DMS153 treated with DMSO at 0.1 percent for 48 hours (cell line): Measurements from ENCODE around the gene DCST1.
A peak's percentile ranks its signal among the peaks of the same experiment; 100 is the strongest.
"Not testable (repeated sequence)": the region's sequence is repeated elsewhere in the genome, so short reads cannot be mapped to it uniquely, and the experiment has no call there.

Experiments
- DNase-seq: peaks from one replicate; lab custom pipeline; 2025; ENCODE audit not compliant: unreplicated experiment; lab: John Stamatoyannopoulos, UW

DCST1 gene, protein sequence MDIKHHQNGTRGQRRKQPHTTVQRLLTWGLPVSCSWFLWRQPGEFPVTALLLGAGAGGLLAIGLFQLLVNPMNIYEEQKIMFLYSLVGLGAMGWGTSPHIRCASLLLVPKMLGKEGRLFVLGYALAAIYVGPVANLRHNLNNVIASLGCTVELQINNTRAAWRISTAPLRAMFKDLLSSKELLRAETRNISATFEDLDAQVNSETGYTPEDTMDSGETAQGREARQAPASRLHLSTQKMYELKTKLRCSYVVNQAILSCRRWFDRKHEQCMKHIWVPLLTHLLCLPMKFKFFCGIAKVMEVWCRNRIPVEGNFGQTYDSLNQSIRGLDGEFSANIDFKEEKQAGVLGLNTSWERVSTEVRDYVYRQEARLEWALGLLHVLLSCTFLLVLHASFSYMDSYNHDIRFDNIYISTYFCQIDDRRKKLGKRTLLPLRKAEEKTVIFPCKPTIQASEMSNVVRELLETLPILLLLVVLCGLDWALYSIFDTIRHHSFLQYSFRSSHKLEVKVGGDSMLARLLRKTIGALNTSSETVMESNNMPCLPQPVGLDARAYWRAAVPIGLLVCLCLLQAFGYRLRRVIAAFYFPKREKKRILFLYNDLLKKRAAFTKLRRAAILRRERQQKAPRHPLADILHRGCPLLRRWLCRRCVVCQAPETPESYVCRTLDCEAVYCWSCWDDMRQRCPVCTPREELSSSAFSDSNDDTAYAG

DNA sequence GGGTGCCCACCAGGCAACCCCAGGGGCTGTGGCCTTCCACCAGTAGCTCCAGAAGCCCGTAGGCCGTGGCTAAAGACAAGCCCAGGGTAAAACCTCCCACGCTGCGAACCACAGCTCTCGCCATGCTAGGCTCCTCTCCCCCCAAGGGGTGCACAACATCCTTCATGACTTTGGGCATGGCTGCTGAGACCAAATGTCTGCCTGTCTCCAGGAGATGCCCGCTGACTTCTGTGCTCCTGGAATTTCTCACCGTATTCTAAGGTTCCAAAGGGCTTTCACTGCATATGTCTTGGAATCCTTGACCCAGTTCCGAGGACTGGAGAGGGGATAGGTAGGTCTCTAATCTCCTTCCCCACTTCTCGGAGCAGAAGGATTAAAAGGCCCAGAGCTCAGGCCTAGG, at the start of gene DCST1, which contains the start of gene DCST2:
Gene DCST1 (plus strand): TSS at position 301 of the 400 bp plus-strand sequence. CDS start 213 bp downstream, outside the sequence.
Gene DCST2 (minus strand): TSS at position 258 of the 400 bp plus-strand sequence. CDS start 80 bp downstream, at position 178.
- no peak for DNase-seq

DNA sequence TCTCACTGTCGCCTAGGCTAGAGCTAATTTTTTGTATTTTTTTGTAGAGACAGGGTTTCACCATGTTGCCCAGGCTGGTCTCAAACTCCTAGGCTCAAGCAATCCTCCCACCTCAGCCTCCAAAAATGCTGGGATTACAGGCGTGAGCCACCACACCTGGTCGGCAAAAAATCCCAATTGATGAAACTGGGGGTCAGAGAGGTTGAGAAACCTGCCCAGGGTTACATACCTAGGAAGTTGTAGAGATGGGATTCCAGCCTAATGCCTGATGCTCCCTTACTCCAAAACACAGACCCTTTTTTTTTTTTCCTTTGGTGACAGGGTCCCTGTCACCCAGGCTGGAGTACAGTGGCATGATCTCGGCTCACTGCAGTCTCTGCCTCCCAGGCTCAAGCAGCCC, 46.9 kb upstream of the DCST1 start:
- not testable (repeated sequence) for DNase-seq

DNA sequence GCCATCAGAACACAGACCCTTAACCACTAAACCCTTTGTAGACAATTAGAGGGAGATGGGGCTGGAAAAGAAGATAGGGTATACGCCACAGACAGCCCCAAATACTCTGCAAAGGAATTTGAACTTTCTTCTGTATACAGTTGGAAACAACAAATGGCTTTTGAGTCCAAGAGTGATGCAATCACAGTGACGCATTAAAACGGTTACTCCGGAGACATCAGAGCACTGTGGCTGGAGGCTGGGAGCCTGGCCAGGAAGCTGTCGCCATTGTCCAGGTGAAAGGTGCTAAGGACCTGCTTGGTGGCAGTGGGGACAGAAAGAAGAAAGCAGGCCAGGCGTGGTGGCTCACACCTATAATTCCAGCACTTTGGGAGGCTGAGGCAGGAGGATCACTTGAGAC, 46.3 kb upstream of the DCST1 start:
- no peak for DNase-seq

DNA sequence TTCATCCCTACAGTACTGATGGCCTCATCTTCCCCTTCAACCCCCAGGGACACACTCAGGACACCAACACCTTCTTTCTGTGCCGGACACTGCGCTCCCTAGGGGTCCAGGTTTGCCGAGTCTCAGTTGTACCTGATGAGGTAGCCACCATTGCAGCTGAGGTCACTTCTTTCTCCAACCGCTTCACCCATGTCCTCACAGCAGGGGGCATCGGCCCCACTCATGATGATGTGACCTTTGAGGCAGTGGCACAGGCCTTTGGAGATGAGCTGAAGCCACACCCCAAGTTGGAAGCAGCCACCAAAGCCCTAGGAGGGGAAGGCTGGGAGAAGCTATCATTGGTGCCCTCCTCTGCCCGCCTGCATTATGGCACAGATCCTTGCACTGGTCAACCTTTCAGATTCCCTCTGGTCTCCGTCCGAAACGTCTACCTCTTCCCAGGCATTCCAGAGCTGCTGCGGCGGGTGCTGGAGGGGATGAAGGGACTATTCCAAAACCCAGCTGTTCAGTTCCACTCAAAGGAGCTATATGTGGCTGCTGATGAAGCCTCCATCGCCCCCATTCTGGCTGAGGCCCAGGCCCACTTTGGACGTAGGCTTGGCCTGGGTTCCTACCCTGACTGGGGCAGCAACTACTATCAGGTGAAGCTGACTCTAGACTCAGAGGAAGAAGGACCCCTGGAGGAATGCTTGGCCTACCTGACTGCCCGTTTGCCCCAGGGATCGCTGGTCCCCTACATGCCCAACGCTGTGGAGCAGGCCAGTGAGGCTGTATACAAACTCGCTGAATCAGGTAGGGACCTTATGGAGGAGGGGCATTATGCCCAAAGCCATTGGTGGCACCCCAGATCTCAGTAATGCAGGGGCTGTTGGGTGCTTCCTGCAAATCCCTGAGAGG, 45.3 kb upstream of the DCST1 start:
- no peak for DNase-seq

DNA sequence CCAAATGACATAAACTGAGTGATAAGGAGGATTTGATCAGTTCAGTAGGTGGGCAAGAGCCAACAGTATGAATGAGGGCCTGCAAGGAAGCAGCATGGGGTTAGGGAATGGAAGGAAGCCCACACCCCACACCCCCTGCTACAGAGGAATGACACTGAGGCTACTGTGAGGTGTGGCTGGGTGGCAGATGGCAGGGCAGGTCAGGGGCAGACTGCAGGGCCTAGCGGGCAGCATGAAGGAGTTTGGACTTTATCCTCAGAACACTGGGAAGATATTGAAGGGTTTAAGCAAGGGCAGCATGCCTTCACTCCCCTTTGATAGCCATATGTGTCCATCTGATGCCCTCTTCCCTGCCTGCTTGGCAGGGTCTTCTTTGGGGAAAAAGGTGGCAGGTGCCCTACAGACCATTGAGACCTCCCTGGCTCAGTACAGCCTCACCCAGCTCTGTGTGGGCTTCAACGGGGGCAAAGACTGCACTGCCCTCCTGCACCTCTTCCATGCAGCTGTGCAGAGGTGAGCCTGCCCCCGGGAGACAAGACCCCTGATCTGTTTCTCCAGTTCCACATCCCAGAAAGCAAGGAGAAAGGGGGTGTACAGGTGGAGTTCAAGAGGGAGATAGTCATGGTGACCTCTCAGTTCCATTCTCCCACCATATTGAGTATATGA, 44.3 kb upstream of the DCST1 start:
- no peak for DNase-seq

DNA sequence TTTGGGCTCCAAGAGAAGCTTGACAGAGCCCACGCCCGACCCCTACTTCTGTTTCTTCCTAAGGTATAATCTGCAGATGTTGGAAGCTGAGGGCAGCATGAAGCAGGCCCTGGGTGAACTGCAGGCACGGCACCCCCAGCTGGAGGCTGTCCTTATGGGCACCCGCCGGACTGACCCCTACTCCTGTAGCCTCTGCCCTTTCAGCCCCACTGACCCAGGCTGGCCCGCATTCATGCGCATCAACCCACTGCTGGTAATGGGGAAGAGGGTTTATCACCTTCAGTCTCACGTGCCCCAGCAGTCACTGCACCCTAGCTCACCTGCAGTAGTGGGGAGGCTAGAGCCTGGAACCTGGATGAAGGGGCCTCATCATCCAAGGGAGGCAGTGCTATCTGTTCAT, 43.3 kb upstream of the DCST1 start:
- no peak for DNase-seq

DNA sequence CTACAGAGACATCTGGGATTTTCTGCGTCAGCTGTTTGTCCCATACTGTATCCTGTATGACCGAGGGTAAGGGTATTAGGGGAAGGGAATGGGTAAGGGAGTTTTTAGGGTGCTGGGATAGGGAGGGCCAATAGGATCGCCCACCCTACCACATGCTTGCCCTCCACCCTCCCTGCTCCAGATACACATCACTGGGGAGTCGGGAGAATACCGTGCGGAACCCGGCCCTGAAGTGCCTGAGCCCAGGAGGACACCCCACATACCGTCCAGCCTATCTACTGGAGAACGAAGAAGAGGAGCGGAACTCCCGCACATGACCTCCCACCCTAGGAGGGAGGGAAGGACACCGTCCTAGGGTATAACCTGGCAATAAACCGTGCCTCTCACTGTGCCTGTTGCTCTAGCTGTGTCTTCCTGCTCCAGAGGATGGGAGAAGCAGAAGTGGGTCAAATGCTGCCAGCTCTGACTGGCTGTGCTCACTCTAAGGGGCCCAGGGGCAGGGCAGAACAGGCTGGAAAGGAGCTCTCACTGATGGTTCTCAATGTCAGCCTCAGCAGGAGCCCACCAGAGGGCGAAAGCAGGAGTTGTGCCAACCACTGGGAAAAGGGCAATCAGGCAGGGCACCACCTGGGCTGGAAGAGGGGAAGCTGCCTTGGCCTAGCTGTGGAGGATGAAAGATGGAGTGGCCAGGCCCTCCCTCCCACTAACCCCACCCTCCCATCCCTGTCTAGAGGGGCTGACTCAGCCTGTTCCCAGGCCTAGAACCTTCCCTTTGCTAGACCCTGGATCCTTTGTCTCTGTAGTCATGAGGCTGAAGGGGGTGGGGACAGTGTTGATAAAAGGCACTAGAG, 40.7 kb upstream of the DCST1 start:
- no peak for DNase-seq

DNA sequence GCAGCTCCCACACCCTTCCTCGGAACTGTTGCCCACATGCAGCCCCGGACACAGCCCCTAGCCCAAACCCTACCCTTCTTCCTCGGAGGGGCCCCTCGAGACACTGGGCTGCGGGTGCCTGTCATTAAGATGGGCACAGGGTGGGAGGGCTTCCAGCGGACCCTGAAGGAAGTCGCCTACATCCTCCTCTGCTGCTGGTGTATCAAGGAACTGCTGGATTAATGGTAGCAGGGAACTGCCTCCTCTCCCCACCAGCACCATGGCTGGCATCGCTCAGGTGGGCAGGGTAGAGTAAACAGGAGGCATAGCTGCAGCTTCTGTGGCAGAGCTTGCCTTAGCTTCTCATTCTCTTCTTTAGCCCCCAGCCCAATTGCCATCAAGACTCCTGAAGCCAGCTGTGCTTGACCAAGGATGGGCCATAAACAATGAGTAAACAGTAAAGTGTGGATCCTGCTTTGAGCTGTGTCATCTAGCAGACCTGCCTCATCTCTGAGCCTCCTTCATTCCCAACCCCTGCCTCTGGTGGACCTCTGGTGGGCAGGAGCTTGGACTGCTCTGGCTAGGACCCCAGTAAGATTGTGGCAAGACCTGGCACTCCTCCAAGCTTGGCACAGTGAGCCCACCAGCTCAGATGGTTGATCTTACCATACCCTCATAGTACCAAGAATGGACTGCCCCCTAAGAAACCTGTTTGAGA, 39.9 kb upstream of the DCST1 start, which contains the start of gene LENEP:
Gene LENEP (plus strand): TSS at position 15 of the 697 bp plus-strand sequence. CDS start 22 bp downstream, at position 37.
- no peak for DNase-seq

DNA sequence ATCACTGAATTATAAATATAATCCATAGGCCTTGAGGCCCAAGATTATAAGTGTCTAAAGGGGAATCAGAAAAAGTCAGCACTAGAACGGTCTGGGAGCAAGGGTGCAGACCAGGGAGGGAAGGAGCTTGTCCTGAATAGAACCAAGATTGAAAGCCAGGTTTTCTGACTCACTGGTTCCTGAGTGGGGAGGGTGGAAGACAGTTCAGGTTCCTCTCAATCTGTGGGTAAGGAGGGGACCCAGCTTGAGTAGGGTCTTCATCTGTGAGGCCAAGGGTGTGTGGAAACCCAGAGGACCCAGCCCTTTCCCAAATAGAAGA, 39.4 kb upstream of the DCST1 start:
- no peak for DNase-seq

DNA sequence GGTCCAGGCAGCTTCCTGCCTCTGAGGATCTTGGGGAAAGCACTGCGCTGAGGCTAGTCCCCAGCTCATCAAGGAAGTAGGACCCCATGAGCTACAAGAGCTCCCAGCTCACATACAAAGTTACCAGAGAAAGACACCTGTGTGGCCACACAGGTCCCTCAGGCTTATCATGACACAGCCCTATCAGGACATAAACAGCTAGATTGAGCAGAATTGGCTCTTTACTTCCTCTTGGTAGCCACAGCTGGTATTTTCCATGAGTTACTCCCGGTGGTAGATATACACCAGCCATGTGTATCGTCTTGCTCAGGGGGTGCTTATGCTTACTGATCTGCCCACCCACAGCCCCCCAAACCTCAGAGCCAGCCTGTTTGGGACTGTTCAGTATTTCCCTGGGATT, 39.0 kb upstream of the DCST1 start:
- DNase-seq = no peak

DNA sequence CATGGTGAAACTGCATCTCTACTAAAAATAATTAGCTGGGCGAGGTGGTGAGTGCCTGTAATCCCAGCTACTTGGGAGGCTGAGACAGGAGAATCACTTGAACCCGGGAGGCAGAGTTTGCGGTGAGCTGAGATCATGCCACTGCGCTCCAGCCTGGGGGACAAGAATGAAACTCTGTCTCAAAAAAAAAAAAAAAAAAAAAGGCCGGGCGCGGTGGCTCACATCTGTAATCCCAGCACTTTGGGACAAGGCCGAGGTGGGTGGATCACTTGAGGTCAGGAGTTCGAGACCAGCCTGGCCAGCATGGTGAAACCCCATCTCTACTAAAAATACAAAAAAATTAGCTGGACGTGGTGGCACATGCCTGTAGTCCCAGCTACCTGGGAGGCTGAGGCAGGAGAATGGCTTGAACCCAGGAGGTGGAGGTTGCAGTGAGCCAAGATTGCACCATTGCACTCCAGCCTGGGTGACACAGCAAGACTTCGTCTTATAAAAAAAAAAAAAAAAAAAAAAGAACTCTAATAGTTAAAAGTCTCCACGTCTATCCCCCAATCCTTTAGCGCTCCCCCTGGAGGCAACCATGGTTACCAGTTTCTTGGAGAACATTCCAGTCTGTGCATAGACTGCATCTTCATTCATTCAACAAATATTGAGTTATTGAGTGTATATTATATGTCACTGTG, 38.2 kb upstream of the DCST1 start:
- not testable (repeated sequence) for DNase-seq

DNA sequence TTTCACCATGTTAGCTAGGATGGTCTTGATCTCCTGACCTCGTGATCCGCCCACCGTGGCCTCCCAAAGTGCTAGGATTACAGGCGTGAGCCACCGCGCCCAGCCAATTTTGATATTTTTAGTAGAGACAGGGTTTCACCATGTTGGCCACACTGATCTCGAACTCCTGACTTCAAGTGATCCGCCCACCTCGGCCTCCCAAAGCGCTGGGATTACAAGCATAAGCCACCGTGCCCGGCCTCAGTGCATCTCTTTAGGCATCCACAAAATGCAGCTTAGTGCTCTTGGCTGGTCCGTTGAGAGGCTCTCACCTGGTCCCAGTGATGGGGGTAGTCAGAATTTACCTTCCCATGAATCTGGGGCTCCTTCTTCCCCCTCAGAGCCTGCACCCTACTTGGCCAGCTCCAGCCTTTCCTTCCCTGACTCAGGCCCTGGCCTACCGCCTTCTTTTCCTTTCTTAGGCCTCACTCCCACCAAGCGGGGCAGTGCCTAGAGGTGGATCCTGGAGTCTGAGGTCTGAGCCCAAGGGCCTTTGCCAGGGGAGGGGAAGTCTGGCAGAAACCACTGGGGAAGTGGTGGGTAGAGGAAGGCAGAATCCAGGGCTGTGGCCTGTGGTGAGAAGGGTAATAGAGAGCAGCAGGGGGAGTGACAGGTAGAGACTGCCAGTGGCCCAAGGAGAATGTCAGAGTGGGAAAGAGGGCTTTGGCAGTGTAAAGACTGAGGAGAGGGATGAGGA, 36.5 kb upstream of the DCST1 start:
- DNase-seq = no peak

DNA sequence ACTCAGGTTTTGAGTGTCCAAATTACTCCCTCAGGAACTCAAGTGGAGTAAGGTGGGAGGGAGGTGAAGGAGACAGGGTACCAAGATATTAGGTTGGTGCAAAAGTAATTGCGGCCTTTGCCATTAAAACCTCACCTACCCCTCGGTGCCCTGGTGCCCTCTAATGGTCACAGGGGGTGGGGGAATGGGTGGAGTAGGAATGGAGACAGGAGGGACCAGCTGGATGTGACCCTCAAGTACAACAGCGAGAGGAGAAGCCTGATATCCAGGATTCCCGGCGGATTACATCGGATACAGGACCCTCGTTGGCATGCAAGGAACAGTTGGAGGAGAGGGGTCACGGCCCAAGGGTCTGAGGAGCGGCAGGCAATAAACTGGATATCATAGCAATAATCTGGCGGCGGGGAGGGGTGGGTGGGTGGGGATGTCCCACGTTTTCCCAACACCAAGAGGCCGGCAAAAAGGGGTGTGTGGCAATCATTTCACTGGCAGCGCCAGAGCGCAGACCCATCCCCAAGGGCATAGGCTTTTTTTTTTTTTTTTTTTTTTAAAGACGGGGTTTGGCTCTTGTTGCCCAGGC, 35.3 kb upstream of the DCST1 start:
- no peak for DNase-seq

DNA sequence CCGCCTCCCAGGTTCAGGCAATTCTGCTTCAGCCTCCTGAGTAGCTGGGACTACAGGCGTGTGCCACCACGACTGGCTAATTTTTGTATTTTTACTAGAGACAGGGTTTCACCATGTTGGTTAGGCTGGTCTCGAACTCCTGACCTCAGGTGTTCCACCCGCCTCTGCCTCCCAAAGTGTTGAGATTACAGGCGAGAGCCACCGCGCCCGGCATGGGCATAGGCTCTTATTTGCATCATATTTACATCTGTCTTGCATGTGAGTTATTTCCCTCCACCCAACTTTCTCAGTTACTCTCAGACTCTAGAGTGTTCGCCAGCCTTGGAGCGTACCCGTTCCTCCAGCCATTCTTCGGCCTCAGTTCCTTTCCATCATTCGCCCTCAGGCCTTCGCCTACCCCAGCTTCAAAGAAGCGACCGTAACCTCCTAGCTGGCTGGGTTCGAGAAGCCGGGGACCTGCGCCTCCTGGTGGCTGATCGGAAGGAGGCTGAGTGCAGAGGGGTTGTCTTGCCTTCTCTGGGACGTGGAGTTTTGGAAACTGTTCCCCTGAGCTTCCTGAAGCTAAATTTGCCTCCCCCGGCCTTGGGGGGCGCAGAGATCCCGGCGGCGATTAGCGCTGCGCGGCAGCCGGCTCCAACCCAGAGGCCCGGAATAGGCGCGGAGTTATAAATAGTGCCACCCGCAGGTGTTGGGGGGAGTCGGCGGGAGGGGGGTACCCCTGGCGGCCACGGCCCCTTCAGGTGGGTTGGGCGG, 34.6 kb upstream of the DCST1 start:
- peak; percentile 71 for DNase-seq

DNA sequence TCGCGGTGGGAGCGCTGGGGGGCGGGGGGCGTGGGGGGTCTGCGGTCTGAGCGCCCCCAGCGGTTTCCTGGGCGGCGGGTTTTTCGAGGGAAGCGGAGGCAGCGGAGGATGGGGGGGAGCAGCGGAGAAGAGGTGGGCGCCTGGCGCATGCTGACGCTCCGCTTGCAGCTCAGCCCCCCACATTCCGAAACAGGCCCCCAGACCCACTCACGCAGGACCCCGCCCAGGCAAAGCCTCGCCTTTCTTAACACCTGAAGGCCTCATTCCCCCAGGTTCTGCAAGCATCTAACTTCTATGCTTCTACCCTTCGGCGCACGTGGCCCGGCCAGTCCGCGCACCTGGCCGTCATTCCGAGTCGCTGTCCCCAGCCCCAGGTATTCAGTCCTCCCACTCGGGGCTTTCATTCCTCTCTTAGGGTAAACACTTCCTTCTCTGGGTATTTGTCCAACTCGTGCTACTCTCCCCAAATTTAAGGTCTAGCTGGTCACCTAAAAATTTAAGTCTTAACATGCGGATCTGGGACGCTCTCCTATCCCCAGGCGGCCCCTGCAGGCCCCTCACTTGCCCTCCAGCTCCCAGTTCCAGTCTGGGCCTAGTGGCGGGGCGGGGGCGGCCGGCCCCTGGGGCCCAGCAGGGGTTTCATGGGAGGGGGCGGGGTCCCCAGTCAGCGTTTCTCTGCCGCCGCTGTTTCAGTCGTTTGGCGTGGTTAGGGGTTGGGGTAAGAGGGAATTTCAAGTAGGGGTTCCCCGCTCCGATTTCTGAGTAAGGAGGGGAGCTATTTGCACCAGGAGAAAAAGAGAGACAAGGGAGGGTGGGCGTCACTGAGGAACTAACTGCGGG, 33.8 kb upstream of the DCST1 start:
- peak; percentile 79 for DNase-seq

DNA sequence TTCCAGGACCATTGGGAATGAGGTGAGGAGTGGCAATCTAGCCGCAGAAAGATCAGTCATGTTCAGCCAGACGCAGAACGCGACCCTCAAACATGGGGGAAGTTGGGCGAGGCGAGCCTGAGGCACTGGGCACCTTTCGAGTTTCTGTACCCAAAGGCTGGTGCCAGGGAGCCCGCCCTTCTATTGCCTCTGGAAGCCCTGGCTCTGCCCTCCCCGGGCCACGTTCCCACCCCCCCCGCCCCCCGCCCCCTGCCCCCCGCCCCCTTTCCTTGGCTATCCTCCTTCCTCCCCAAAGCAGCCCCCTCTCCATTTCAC, 33.3 kb upstream of the DCST1 start:
- DNase-seq = peak; percentile 79
